CD4-positive, alpha-beta T cell treated with Interleukin-17A for 1 hour (primary cell): ENCODE data around the gene ABCB11.

Source experiments
- DNase-seq: peaks from one replicate; pipeline ENCODE4 v3.0.0-alpha.2; 2020

Gene ABCB11

GRCh38 chr2:169006665-169007064 lies 24.5 kb downstream of the ABCB11 start:
- DNase-seq = no peak

- no peak for DNase-seq
Observed at GRCh38 chr2:169005994-169006393, 25.1 kb downstream of the ABCB11 start.

GRCh38 chr2:169005080-169005598 lies 26.0 kb downstream of the ABCB11 start:
- no peak for DNase-seq

- no peak for DNase-seq
Observed at GRCh38 chr2:169002161-169002738, 28.9 kb downstream of the ABCB11 start.

- DNase-seq = no peak
Observed at GRCh38 chr2:169001116-169001815, 29.9 kb downstream of the ABCB11 start.

GRCh38 chr2:168999668-169000213 lies 31.4 kb downstream of the ABCB11 start:
- DNase-seq = no peak

- no peak for DNase-seq
Observed at GRCh38 chr2:168998609-168999211, 32.4 kb downstream of the ABCB11 start.

- no peak for DNase-seq
Observed at GRCh38 chr2:168997794-168998193, 33.3 kb downstream of the ABCB11 start.

- DNase-seq = no peak
Observed at GRCh38 chr2:168997118-168997521, 34.0 kb downstream of the ABCB11 start.

GRCh38 chr2:168995744-168996143 lies 35.4 kb downstream of the ABCB11 start:
- no peak for DNase-seq

- DNase-seq = no peak
Observed at GRCh38 chr2:168993538-168993937, 37.6 kb downstream of the ABCB11 start.

GRCh38 chr2:168992591-168993349 lies 38.4 kb downstream of the ABCB11 start:
- no peak for DNase-seq

- no peak for DNase-seq
Observed at GRCh38 chr2:168992026-168992425, 39.1 kb downstream of the ABCB11 start.

GRCh38 chr2:168988755-168989154 lies 42.4 kb downstream of the ABCB11 start:
- no peak for DNase-seq

- DNase-seq = no peak
Observed at GRCh38 chr2:168986398-168986943, 44.7 kb downstream of the ABCB11 start.

GRCh38 chr2:168981651-168982050 lies 49.5 kb downstream of the ABCB11 start:
- no peak for DNase-seq

GRCh38 chr2:168978461-168978861 lies 52.7 kb downstream of the ABCB11 start:
- no peak for DNase-seq

- DNase-seq = no peak
Observed at GRCh38 chr2:168977608-168978007, 53.5 kb downstream of the ABCB11 start.

- no peak for DNase-seq
Observed at GRCh38 chr2:168976034-168976654, 55.0 kb downstream of the ABCB11 start.

GRCh38 chr2:168974428-168974827 lies 56.7 kb downstream of the ABCB11 start:
- DNase-seq = no peak

- no peak for DNase-seq
Observed at GRCh38 chr2:168971261-168971660, 59.9 kb downstream of the ABCB11 start.

- DNase-seq = no peak
Observed at GRCh38 chr2:168970711-168971233, 60.4 kb downstream of the ABCB11 start.
